GM18520 (cell line): ENCODE measurements around the gene CLRN3.

ENCODE experiments used
- ATAC-seq: cut with Tn5 transposase; IDR thresholded peaks from one replicate; pipeline ENCODE4 v1.9.1; 2021; ENCODE audit not compliant: unreplicated experiment

The CLRN3 gene

DNA sequence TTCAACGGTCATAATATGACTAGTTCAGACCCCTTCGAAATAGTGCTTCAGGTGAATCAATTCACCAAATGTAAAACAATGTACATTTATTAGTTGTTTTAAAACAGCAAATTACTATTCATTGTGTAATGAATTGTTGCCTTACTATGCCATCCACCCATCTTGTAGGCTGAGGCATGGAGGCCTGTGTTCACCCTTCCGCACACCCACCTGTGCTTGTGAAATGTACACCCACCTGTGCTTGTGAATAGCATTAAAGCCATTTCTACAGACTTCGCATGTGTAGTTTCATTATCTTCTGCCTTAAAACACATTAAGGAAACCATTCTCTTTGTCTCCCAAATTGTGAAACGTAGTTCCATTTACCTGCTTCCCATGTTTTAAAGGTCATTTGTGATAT lies 16.8 kb downstream of the CLRN3 start:
- ATAC-seq = no peak

DNA sequence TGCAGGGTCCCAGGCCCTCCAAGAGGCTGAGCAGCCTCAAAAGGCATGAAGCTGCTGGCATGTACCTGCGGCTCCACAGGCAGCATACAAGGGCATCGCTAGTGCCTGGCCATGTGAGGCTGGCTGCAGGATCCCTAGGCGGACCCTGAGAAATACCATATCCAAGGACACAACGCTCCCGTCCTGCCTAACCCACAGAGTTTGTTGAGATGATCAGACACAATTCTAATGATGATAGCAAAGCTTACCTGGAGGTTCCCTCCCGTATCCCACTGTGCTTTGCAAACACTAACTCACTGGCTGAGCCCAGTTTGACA lies 17.3 kb downstream of the CLRN3 start:
- no peak for ATAC-seq

DNA sequence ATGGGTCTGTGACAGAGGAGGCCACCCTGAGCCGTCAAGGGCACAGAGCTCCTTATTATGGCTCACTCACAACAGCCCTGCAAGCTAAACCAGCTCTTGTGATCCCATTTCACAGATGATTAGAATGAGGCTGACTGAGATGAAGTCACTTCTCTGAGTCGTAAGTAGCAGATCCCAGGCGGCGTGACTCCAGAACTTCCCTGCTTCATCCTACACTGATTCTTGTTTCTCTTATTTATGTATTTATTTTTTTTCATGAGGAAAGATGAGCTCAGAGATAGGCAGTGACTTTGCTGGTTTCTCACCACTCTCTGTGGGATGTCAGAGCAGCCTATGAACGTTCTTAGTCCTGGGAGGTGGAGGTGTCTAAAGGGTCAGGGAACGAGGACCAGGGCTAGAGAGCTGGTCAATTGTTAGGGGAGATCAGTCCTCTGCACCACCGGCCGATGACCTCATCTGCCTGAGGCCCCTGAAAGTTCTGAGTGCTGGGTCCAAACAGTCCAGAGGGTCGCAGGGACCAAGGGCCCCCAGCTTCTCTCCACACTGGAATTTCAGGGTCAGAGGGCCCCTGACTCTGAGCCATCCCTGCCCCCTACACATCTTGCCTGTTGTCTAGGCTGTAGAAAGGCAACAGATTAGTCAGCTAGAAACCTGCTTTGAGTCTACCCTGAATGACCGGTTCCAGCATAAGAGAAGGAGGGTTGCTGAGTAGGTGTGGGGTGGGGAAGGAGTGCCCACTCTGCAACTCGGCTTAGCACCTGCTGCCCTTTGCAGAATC lies 17.9 kb downstream of the CLRN3 start:
- no peak for ATAC-seq

DNA sequence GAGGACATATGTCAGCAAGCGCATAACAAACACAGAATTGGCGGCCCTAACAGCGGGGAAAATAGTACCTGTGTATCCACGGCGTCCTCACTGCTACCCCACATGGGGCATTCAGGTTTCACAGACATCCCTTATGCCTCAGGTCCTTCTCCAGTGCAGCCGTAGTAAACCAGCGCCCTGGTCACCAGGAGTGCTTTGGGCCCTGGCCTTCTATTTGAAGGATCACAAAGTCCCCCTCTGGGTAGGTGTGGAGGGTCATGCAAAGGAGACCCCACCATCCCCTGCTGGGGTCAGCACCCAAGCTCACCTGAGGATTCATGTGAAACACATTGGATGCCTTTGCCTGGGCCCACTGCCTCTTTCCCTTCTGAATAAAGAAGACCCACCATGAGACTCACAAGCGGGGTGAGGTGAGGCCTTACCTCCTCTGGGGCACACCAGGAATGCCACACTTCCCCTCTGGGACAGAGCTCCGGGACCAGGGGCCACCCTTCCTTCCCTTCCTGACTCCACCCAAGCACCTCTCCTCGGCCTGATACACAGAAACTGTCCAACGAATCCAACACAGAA lies 18.8 kb downstream of the CLRN3 start:
- no peak for ATAC-seq

DNA sequence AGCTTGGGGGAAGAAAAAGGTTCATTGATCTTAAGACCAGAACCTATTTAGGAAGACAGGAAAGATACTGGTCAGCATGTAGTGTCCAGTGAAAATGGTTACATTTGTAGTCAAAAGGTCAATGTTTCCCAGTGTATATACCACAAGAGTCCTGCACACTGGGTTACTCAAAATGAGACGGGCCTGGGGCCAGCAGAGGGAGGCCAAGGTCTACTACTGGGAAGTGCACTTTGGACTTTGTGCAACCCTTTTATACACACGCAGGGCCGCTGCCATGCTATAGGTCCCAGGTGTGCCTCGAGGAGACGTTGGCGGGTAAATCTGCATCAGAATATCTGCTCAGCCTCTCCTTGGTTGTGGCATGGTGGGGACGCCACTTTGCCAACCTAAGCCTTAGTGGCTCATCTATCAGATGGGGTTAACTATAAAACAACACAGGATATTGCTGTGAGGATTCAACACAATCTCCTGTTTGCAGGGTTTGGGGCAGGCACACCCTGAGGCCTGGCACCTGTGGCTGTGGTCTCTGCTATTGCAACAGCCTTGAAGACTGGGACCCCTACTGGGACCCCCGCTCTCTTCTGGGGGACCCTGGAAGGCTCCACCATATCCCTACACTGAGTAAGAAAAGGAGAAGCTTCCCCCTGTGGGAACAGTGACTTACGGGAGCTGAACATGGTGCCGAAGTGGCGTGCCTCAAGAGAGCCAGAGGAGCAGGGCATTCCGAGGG lies 19.7 kb downstream of the CLRN3 start:
- no peak for ATAC-seq

DNA sequence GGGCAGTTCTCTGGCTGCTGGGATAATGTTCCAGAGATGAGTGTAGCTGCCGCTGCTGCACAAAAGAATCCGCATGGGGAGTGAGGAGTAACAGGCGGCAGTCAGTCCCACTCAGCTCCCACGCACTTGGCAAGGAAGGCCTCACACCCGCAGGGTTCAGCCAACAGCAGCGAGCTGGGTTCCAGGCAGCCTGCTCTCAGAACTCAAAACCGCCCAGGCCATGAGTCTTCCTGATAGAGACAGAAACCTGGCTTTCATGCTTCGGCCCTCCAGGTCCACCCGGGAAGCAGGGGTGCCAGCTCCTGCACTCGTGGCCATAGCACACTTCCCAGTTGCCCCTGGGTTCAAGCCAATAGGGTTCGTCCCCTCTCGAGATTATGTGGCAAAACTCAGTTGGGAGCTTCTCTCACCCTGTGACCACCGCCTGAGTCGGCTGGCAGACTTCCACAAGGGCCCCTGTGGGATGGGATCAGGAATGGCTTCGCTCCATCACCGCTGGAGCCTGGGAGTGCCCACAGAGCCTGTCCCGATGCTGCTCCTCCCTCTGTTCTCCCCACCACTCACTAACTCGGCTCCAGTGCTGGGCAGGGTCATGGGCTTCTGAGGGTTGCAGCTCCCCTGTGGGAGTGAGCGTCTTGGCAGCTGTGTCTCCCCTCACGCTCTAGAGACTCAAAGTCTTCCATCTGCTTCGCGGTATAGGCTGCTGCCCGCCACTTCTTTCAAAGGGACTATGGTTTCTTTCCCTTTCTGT lies 20.6 kb downstream of the CLRN3 start:
- ATAC-seq = no peak

DNA sequence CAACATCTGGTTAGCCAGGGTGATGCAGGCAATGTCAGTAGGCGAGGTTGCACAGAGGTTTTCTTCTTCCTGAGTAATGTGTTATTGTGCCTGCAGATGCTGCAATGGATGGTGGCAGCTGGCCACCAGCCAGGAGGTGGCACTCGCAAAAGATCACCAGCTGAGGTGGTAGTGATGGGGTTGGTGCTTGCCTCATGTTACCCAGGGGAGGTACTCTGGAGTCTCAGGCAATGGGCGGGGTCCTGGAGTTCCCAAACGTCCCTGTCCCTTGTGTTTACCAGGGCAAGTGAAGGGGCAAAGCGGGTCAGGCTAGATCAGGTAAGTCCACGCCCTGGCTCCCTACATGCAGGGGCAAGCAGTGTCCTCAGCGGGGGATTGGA lies 21.1 kb downstream of the CLRN3 start:
- no peak for ATAC-seq

DNA sequence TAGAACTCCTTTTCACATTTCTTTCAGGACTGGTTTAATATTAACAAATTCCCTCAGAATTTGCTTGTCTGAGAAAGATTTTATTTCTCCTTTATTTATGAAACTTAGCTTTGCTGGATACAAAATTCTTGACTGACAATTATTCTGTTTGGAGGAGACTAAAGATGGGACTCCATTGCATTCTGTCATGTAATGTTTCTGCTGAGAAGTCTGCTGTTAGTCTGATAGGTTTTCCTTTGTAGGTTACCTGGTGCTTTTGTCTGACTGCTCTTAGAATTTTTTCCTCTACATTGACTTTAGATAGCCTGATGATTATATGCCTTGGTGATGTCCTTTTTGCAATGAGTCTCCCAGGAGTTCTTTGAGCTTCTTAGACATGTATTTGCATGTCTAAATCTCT lies 23.4 kb downstream of the CLRN3 start:
- no peak for ATAC-seq

DNA sequence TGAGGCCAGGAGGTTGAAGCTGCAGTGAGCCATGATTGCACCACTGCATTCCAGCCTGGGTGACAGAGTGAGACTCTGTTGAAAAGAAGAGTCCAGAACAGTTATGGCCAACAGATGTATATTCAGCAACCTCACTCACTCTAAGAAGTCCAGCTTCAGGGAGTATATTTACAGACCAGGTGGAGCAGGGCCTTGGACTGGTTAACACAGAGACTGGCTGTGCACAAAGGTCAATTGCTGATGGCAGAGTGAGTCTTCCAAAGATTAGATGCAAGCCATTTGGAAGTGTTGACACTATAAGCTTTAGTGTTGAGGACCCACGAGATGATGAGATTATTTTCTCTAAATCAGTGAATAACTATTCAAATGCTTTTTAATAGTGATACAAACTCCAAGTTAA lies 24.9 kb downstream of the CLRN3 start:
- no peak for ATAC-seq

DNA sequence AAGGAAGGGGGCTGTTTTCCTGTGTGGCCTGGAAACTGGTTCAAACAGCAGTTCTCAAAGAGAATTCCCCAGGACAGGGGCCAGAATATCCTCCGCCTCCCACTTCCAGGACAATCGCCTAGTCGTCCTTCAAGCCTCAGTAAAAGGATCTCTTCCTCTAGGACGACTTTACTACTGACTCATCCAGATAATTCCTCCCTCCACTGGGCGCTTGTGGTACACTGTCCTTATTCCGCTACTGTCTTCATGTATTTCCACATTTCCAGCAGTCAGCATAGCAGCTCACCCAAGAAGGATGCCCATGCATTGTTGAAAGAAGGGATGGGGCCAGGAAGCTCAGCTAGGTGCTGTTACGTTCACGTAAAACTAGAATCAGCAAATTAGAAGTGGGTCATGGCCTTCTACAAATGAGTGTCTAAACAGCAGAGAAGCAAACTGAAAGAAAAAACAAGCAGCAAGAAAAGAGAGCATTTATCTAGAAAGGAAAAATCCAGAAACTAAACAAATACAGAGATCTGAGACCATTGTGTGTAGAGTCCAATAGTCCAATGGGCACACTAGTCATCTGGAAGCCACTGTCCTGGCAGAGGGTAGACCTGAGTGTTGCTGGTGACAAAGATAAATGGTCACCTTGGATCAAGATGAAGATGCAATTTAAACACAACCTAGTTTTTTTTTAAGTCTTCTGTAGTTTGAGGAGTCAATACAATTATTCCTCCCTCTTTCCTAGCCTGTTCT lies 26.3 kb downstream of the CLRN3 start:
- no peak for ATAC-seq

DNA sequence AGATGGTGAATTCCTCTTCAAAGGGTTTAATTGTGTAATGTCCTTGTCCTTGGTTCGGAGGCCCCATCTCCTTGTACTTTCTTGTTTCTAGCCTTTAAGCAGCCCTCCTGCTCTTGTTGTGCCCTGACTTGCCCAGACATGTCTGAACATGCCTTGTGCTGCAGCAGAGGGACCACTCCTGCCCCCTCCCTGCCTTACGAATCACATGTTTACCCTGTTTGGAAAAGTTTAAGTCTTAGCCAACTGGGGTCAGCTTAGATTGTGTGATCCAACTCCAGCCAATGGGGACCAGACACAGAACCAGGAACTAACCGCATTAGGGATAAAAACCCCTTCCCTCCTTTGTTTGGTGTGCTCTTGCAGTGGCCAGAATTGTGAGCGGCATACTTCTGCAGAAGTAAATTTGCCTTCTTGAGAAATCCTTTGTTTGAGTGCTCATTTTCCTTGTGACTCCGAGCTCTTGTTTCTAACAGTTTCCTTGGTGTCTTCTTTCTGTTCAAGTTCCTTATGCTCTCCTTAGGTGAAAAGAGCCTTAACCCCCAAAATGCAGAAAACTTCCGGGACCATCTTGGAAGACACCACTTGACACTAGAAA lies 29.4 kb downstream of the CLRN3 start:
- ATAC-seq = no peak

DNA sequence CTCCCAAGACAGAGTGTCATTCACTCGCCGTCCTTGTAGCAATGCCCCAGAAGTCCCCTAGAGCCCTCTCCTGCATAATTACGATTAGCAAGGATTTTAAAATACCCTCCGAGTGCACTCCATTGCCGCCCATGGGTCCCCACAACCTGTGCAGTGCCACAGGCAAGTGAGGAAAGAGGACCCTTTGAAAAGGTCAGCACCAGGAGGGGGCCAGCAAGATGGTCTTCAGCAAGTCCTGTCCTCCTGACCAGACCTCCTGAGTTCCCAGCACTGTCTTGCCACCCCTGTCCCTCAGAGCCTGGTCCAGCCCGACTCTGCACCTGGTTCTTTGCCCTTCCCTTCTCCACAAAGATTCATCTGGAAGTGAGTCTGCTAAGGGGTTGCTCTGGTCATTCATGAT lies 32.1 kb downstream of the CLRN3 start:
- ATAC-seq = no peak

DNA sequence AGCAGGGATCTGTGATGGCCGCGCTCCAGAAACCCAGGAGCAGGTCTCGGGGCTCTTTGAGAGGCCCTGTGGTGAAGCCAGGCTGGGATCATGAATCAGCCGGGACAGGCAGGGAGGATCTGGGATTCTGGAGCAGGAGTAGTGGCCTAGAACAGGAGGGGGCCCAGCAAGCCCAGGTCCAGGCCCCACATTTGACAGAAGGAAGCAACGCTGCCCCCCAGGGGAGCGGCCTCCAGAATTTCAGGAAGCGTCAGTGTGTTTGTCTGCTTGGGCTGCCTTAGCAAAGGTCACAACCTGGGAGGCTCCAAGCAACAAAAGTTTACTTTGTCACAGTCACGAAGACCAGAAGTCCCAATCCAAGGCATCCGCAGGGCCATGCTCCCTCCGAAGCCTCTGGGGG lies 36.8 kb downstream of the CLRN3 start:
- ATAC-seq = no peak

DNA sequence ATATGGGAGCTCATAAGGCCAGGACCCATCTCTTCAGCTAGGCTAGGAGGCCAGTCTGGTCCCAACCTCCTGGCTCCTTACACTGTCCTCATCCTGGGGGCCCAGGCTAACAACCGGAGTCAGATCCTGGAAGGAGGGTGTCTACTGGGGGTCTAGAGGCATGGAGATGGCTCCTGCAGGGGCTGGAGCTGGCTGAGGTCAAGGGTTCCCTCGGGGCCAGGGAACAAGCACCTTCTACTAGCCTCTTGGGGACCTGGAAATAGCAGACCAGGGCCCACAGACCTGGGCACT lies 37.2 kb downstream of the CLRN3 start:
- ATAC-seq = no peak

DNA sequence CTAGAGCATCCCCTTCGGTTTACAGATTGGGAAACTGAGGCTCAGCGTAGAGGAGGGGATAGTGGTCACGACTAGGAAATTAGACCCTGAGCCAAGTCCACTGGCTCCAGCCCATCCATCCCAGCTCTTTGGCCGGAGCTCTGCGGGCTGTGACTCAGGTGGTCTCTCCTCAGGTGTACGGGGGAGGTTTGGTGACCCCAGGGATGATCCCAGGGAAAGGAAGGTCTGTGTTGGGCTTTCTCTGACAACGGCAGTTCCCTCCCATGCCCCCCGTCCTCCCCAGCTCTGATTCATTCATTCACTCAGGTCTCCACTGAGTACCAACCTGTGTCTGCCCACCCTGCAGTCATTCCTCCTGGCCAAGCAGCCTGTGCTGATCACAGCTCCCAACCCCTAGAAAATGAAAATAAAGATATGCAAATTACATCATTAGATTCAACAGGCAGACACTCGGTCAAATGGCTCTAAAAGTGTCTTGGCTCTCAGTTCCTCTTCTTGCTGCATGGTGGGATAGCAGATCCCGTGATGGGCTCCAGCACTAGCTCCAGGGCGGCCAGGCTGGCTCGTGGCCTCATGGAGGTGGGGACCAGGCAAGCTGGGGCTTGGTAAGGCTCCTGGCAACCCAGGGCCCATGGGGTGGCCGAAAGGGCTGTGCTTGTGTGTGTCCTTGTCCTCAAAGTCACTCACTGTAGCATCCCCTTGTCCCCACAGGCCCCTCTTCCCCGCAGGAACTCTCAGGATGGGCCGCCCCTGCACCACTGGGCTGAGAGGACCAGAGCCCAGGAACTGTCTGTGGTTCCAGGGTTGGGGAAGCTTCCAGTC lies 37.8 kb downstream of the CLRN3 start:
- ATAC-seq = no peak

DNA sequence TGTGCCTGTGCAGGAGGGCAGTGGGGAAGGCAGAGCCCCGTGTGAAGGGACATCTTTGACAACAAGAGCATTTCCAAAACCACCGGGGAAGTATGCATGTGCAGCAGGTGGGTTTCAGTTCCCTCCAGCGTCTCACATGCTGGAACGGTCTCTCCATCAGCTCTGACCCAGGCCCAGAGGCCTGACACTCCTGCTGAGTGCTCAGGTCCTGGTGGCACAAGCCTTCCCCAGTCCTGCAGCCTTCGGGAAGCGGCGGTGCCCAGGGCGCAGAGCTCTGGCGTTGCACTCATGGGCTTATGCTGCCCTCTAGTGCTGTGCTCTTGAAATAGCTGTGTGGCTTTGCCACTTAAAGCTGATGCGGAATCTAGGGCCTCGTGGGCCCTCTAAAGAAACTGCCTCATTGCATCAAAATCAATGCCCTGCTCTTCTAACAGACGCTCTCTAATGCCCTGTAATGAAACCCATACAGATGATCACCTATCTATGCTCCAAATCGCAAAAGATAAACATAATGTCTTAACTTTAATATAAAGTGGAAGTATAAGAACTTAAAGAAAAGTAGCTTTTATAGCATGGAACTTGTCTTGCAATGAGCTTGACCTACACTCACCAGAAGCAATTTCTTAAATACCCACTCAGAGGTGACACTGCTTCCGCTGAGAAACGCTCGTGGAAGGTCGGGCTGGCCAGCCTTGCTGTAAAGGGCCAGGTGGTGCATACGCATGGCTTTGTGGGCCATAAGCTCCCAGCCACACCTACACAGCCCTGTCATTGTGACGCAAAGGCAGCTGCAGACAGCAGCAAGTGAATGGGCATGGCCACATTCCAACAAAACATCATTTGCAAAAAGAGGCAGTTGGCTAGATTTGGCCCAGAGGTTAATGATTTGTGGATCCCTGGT lies 38.6 kb downstream of the CLRN3 start:
- ATAC-seq = peak; percentile 76

DNA sequence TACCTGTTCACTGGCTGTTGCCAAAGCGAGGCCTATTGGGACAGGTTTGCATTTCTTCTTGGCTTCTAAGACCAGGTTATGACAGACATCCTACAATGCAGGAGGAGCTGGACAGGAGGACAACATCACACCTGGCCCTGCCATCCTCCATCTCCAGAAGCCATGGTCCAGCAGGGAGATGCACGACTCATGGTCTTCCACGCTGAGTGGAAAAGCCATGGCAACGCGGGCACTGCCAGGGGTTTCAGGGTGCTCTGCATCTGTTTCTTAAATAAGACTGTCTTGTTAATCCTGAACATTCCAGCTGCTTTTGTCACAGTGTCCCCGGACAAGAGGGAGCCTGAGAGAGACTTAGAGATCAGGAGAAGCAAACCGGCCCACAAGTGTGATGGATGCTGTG lies 40.3 kb downstream of the CLRN3 start:
- no peak for ATAC-seq

DNA sequence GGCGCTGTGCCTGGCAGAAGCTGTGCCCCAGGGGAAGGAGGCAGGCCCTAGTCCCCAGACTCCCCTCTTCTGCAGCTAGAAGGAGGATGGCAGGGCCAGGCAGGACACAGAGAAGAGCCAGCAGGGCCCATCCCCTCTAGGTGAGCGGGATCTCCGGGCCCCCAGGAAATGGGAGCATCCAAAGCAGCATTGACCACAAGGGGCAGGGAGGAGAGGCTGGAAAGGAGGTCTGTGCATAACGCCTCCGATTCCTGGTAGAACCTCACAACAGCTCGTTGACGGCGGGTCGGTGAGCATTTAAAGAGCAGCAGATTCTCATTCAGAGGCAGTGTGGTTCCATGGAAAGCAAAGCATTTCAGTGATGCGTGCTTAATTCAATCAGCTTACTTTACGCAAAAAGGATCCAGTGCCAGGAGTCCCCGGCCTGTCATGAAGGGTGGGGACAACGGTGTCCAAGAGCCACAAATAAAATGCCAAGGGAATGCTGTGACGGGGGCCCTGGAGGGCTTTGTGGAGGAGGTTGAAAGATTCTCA lies 41.0 kb downstream of the CLRN3 start:
- no peak for ATAC-seq

DNA sequence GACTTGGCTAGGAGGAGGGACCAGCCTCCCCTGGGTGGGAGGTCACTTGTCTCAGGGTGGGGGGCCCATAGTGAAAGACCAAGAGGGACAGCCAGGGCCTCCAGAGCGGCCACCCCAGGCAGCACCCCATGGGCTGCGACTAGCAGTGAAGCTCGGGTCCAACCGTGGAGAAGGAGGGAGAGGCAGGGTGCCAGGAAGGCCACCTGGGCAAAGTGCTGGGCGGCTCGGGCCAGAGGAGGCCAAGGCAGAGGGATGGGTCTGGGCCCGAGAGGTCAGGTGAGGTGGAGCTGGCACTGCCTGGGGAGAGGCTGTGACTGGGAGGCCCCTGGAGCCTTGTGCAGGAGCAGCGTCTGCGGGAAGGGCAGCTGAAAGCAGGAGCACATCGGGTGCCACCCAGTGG lies 41.8 kb downstream of the CLRN3 start:
- no peak for ATAC-seq
